Smooth muscle cell (in vitro differentiated cells): ENCODE measurements around the gene OTUD6A. TPM values are rescaled to one million over a fixed set of nuclear protein-coding genes. Genes with fewer than 3 reads are reported as not detected.

Experiments
- DNase-seq: peaks from one replicate; lab custom pipeline; 2025; ENCODE audit not compliant: unreplicated experiment; lab: John Stamatoyannopoulos, UW
- H2AFZ ChIP-seq: fragments of 200-600 bp; sonication (generic); 2 replicates; pipeline ENCODE4 v1.6.0; 2016; ENCODE audit warnings: antibody characterized with exemption, low read depth, mild to moderate bottlenecking
- H3F3A ChIP-seq: fragments of 200-600 bp; sonication (generic); 2 replicates; pipeline ENCODE4 v1.6.0; 2017; ENCODE audit warnings: antibody characterized with exemption, low read depth
- H3K27ac ChIP-seq: fragments of 200-600 bp; sonication (generic); 2 replicates; pipeline ENCODE4 v1.5.1; 2016; ENCODE audit warnings: low read depth, mild to moderate bottlenecking
- H3K27me3 ChIP-seq: fragments of 200-600 bp; sonication (generic); 2 replicates; pipeline ENCODE4 v1.6.1; 2016; ENCODE audit warnings: low read depth, mild to moderate bottlenecking
- H3K36me3 ChIP-seq: fragments of 200-600 bp; sonication (generic); 2 replicates; pipeline ENCODE4 v1.5.1; 2016; ENCODE audit warnings: low read depth
- H3K4me1 ChIP-seq: fragments of 200-600 bp; sonication (generic); 2 replicates; pipeline ENCODE4 v1.5.1; 2016; ENCODE audit warnings: low read depth
- H3K4me2 ChIP-seq: fragments of 200-600 bp; sonication (generic); 2 replicates; pipeline ENCODE4 v1.6.0; 2016; ENCODE audit warnings: mild to moderate bottlenecking
- H3K4me3 ChIP-seq: fragments of 200-600 bp; sonication (generic); 2 replicates; pipeline ENCODE4 v1.5.1; 2016; ENCODE audit warnings: mild to moderate bottlenecking
- H3K79me2 ChIP-seq: fragments of 200-600 bp; sonication (generic); 2 replicates; pipeline ENCODE4 v1.6.0; 2016; ENCODE audit warnings: low read depth, mild to moderate bottlenecking
- H3K9ac ChIP-seq: fragments of 200-600 bp; sonication (generic); 2 replicates; pipeline ENCODE4 v1.6.0; 2016; ENCODE audit warnings: low read depth
- H3K9me3 ChIP-seq: fragments of 200-600 bp; sonication (generic); replicated peaks from 2 replicates; pipeline ENCODE4 v1.5.1; 2016; ENCODE audit warnings: low read depth
- H4K20me1 ChIP-seq: fragments of 200-600 bp; sonication (generic); 2 replicates; pipeline ENCODE4 v1.6.0; 2016; ENCODE audit warnings: low read depth
- WGBS: methylation state at CpG from one replicate; pipeline ENCODE4 v1.1.7; 2016; ENCODE audit warnings: low lambda C conversion rate; 5-methylcytosine and 5-hydroxymethylcytosine counted together
- polyA plus RNA-seq: library from polyadenylated mRNA; unstranded; fragments of >200 nt; fragmentation: Nextera tagmentation; extraction: Ambion mirVana; gene quantifications from 2 replicates; pipeline ENCODE4 v1.2.1, GENCODE V29; 2016
- total RNA-seq: library from RNA; depleted of rRNA; stranded (reverse); fragments of >200 nt; gene quantifications from 2 replicates; pipeline ENCODE4 v1.2.3, GENCODE V29; 2014
- TF ChIP-seq, protein P1 (sequence below): fragments of 200-600 bp; sonication (generic); IDR thresholded peaks from 2 replicates; pipeline ENCODE4 v1.5.1; 2017; ENCODE audit warnings: borderline replicate concordance, mild to moderate bottlenecking, antibody characterized with exemption; ENCODE audit not compliant: insufficient read depth, poor library complexity, severe bottlenecking

Gene OTUD6A
- total and polyA plus RNA-seq, 2 experiments from 2014 or later = not detected

GRCh38 chrX:70062961-70063550 lies 799 bp downstream of the OTUD6A start:
- Histone ChIP-seq H3K79me2 (no peaks in the 10 kb centered on the region), H3K4me2 (no peak overlapping the region), H3K4me1 (no peaks in the 10 kb centered on the region), H3K27me3 (no peaks in the 10 kb centered on the region), H3F3A (no peaks in the 10 kb centered on the region), H3K9ac (no peak overlapping the region), H3K4me3 (no peak overlapping the region), H4K20me1 (no peaks in the 10 kb centered on the region), H3K9me3 (no peaks in the 10 kb centered on the region), H3K27ac (no peak overlapping the region), H3K36me3 (no peaks in the 10 kb centered on the region), H2AFZ (no peak overlapping the region)
- TF ChIP-seq, protein P1, sequence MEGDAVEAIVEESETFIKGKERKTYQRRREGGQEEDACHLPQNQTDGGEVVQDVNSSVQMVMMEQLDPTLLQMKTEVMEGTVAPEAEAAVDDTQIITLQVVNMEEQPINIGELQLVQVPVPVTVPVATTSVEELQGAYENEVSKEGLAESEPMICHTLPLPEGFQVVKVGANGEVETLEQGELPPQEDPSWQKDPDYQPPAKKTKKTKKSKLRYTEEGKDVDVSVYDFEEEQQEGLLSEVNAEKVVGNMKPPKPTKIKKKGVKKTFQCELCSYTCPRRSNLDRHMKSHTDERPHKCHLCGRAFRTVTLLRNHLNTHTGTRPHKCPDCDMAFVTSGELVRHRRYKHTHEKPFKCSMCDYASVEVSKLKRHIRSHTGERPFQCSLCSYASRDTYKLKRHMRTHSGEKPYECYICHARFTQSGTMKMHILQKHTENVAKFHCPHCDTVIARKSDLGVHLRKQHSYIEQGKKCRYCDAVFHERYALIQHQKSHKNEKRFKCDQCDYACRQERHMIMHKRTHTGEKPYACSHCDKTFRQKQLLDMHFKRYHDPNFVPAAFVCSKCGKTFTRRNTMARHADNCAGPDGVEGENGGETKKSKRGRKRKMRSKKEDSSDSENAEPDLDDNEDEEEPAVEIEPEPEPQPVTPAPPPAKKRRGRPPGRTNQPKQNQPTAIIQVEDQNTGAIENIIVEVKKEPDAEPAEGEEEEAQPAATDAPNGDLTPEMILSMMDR = no peak
- no peak for DNase-seq
- WGBS = 96% methylated on average over 52 of the region's 52 CpGs

- H3K9ac ChIP-seq = no peak overlapping the region
- WGBS = 83% methylated on average over 7 of the region's 7 CpGs
- no peaks in the 10 kb centered on the region for H3K27me3 ChIP-seq
- H3K36me3 ChIP-seq = no peaks in the 10 kb centered on the region
- H3K79me2 ChIP-seq = no peaks in the 10 kb centered on the region
- H3K27ac ChIP-seq = no peak overlapping the region
- H4K20me1 ChIP-seq = no peaks in the 10 kb centered on the region
- no peak for DNase-seq
- H3F3A ChIP-seq = no peaks in the 10 kb centered on the region
- TF ChIP-seq, protein P1 = no peak
- no peak overlapping the region for H3K4me3 ChIP-seq
- no peaks in the 10 kb centered on the region for H3K9me3 ChIP-seq
- H2AFZ ChIP-seq = no peak overlapping the region
- no peak overlapping the region for H3K4me2 ChIP-seq
- H3K4me1 ChIP-seq = no peaks in the 10 kb centered on the region
Observed at GRCh38 chrX:70066646-70067045, 4.4 kb downstream of the OTUD6A start.

- no peak for DNase-seq
- H3K9me3 ChIP-seq = no peaks in the 10 kb centered on the region
- no peak overlapping the region for H3K4me2 ChIP-seq
- H3K36me3 ChIP-seq = no peaks in the 10 kb centered on the region
- TF ChIP-seq, protein P1 = no peak
- H3K9ac ChIP-seq = no peak overlapping the region
- H3K4me3 ChIP-seq = no peak overlapping the region
- H3K79me2 ChIP-seq = no peaks in the 10 kb centered on the region
- H3K4me1 ChIP-seq = no peaks in the 10 kb centered on the region
- no peaks in the 10 kb centered on the region for H4K20me1 ChIP-seq
- H2AFZ ChIP-seq = no peak overlapping the region
- H3K27me3 ChIP-seq = no peaks in the 10 kb centered on the region
- WGBS = 58% methylated on average over 5 of the region's 5 CpGs
- no peaks in the 10 kb centered on the region for H3F3A ChIP-seq
- H3K27ac ChIP-seq = no peak overlapping the region
Observed at GRCh38 chrX:70079297-70079696, 17.0 kb downstream of the OTUD6A start.

GRCh38 chrX:70079870-70080269 lies 17.6 kb downstream of the OTUD6A start:
- Histone ChIP-seq H3K9me3 (no peaks in the 10 kb centered on the region), H3K9ac (no peak overlapping the region), H3K4me2 (no peak overlapping the region), H3K79me2 (no peaks in the 10 kb centered on the region), H4K20me1 (no peaks in the 10 kb centered on the region), H3K4me3 (no peak overlapping the region), H3K27me3 (no peaks in the 10 kb centered on the region), H3K36me3 (no peaks in the 10 kb centered on the region), H3K27ac (no peak overlapping the region), H3K4me1 (no peaks in the 10 kb centered on the region), H3F3A (no peaks in the 10 kb centered on the region), H2AFZ (no peak overlapping the region)
- TF ChIP-seq, protein P1 = no peak
- WGBS = 45% methylated on average over 3 of the region's 3 CpGs
- no peak for DNase-seq
